NCI-H1436 treated with DMSO at 0.1 percent for 48 hours (cell line): Measurements from ENCODE around the gene IL1F10.

Source experiments
- DNase-seq: peaks from one replicate; lab custom pipeline; 2025; lab: John Stamatoyannopoulos, UW

IL1F10 gene

DNA sequence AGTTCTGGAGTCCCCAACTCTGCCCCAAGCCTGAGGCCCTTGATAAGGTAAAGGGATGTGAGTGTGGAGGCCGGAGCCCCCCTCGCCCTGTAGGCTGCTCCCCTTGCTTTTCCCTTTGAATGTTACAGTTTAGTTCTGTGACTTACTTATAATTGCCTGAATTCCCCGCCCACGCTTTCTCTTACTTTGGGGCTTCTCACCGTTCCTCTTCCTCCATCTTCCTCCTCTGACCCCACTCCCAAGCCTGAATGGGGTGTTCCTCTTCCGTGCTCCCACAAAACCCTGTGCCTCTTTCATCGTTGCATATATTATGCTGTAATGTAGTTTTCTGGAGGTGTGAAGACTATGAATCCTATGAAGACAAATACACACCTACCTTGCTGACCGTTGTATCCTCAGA, 44.7 kb downstream of the IL1F10 start:
- no peak for DNase-seq

DNA sequence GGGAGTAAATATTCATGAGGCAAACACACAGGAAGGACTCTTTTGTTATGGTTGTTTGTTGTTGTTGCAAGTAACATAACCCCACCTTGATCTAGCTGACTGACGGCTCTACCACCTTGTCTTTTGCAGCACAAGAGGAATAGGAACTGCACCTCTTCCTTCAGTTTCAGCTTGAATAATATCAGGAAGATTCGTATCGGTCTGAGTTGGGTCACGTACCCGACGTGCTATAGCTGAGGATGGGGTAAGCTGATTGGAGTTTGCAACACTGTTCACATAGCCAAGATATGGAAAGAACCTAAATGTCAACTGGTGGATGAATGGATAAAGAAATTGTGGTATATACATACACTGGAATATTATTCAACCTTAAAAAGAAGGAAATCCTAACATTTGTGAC, 45.1 kb downstream of the IL1F10 start:
- DNase-seq: no peak

DNA sequence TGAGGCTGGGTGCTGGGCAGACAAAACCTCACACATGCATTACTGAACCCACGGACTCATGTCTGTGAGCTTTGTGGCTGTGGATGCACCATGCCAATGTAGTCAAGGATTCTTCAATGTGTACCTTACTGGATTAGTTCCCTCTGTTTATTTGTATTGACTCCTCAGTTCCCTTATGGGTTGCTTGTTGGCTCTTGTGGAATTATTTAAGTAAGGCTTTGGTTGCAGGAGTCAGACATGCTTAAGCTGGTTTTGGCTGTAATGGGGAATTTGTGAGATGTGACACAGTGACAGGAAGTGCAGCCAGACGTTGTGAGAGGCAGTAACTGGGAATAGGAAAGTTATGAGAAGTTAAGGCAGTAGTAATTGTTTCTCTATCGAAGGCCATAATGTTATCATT, 46.0 kb downstream of the IL1F10 start:
- DNase-seq: no peak

DNA sequence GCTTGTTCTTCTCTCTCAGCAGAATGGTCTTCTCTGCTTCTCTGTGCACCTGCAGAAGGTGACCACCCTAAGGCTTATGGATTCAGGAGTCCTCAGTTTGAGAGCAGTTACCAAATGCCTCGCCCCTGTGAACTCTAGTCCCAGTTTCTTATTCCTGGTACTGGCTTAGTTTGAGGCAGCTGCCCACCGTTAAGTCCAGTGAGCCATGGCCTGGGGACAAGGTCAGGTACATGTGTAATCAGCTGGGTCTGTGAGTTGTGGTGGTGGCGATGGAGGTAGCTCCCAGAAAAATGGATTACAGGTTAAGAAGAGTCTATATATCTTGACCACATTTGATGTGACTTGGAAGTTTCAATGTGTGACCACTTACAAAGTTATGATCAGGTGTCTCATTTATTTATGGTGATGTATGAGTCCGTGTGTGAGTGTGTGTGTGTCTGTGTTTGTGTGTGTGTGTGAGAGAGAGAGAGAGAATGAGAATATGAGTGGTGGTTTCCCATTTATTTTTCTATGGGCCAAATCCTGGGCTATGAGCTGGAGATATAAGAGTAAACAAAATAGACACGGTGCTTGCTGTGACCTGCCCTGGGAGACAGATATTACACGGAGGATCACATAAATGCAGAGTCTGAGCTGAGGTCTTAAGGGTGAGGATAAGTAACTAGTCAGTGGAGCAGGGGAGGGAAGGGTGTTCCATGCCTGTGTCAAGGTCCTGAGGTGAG, 46.6 kb downstream of the IL1F10 start:
- no peak for DNase-seq

DNA sequence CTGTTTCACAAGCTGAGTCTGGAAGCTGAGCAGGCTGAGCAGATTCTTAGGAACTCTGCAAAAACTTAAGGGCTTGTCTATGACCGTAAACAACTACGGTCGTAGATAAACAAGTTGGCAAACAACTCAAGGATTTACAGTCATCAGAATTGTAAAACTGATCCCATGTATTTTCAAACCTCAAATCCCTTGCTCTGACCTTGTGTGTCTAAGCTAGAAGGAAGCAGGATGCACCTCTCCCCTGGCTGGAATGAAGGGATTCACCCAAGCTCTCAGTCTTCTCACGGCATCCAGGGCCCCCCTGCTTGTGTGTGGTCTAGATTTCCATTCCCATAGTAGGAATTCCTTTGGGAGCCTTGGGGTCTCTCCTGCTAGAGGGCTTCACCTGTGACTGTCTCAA, 47.2 kb downstream of the IL1F10 start:
- DNase-seq: no peak

DNA sequence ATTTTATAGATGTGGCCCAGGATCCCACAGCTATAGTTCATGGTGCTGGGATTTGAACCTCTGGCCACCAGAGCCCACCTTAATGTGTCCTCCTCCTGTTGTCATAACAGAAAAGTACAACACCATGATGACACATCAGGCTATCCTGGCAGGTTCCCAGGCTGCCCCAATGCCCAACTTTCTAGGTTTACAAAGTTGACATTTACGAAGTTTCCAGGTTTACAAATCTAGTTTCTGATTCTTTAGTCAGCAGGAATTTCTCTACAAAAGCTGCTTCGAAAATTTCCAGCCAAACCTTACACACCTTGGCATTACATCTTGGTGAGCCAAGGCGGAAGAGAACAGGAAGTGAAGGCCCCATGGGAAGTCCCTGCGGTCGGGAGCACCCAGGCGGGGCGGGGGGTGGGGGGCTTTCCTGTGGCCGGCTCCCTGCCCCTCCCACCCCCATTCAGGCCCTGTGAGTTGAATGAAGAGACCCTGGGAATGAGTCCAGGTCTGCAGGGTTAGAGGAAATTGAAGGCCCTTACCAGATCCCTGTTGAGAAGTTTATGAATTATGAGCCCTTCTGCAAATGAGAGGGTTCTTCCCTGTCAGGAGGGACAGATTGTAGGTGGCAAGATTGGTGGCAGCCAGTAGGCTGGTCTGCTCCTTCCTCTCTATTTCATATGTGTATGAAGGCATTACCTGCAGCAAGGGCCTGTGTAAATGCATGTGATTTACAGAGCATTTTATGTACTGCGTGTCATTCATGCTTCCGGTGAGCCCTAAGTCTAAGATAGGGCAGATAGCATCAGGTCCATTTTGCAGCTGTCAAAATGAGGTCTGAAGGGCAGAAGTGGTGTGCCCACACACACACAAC, 48.6 kb downstream of the IL1F10 start:
- DNase-seq: no peak

DNA sequence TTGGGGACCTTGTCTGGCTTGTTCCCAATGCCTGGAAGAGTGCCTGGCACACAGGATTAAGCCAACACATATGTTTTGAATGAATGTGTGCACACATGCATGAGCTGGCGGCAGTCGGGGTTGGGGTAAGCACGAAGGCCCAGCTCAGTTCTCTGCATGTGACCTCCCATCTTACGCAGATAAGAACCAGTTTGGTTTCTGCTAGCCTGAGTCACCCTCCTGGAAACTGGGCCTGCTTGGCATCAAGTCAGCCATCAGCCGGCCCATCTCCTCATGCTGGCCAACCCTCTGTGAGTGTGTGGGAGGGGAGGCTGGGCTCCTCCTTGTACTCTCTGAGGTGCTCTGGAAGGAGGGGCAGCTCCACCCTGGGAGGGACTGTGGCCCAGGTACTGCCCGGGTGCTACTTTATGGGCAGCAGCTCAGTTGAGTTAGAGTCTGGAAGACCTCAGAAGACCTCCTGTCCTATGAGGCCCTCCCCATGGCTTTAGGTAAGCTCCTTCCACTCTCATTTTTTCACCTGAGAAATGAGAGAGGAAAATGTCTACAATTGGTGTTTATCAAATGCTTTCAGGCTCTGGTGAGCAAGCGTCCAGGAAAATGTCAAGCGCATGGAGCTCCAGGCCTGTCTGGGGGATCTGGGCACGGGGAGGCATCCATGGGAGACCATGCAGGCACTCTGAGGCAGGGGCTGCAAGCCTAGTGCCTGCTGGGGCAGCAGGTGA, 49.9 kb downstream of the IL1F10 start:
- no peak for DNase-seq

DNA sequence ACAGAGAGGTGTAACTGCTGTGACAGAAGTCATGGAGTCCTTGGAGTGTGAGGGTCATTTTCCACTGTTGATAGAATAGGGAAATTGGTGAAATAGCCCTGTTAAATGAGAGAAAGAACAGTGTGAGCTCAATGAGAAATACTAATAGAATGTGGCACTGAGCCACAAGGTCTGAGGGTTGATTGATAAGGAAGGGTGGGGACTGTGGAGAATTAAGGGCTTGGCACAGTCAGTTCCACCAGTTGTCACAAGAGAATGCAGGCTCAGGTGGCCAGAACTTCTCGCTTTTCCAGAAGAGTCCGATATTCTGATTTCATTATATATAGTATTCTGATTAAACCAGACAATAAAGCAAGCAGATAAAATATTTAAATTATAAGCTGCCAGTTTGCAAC, 50.5 kb downstream of the IL1F10 start:
- no peak for DNase-seq

DNA sequence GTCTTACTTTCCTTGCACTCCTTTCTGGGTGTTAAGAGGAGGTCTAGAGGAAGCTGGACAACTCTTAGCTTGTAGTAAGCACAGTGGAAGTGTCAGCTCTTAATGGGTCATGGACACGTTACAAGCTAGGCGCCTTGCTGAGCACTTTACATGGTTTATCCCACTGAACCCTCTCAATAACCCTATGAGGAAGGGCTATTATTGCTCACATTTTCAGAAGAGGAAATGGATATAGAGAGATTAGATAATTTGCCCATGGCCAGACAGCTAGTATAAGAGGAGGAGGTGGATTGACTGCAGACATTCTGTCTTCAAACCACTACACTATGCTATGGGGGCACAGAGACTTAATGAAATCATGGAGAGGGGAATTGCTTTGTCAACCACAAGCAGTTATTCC, 51.3 kb downstream of the IL1F10 start:
- no peak for DNase-seq

DNA sequence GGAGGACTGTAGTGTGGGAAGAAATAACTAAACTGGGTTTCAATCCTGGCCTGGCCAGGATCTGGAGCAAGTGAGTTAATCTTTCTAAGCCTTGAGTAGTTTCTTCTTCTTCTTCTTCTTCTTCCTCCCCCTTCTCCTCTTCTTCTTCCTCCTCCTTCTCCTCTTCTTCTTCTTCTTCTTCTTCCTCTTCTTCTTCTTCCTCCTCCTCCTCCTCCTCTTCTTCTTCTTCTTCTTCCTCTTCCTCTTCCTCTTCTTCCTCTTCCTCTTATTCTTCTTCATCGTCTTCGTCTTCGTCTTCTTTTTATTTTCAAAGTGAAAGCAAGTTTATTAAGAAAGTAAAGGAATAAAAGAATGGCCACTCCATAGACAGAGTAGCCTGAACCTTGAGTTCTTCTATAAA, 53.1 kb downstream of the IL1F10 start:
- DNase-seq: no peak

DNA sequence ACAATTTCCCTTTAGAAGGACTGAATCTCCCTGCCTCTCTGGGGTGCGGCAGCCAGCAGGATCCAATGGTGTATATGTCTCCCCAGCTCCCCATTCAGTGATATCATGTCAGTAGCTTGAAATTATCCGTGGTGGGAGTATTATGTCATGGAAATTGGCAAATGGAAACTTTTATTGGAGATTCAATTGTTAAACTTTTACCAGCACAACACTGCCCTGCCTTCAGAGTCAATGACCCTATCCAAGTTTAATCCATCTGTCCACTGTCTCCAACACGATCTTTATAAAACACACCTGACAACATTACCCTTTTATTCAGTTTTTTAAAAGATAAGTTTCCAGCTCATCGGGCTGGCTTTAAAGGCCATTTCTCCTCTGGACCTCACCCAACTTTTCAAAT, 54.6 kb downstream of the IL1F10 start:
- no peak for DNase-seq

DNA sequence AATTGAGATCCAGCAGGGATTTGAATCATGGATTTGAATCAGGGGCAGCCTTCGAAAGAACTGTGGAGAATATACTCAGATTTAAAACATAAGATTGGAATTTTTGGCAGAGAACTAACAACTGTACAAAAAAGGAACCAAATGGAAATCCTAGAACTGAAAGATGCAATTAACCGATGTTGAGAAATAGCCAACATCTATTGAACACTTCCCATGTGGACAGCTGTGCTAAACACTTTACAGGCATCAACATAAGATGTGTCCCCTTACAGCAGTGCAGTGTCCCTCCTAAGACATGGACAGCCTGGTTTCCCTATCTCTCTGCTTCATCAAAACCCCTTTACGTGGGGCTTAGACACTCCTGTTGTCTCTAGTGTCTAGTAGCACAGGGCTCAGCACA, 56.0 kb downstream of the IL1F10 start:
- DNase-seq: no peak

DNA sequence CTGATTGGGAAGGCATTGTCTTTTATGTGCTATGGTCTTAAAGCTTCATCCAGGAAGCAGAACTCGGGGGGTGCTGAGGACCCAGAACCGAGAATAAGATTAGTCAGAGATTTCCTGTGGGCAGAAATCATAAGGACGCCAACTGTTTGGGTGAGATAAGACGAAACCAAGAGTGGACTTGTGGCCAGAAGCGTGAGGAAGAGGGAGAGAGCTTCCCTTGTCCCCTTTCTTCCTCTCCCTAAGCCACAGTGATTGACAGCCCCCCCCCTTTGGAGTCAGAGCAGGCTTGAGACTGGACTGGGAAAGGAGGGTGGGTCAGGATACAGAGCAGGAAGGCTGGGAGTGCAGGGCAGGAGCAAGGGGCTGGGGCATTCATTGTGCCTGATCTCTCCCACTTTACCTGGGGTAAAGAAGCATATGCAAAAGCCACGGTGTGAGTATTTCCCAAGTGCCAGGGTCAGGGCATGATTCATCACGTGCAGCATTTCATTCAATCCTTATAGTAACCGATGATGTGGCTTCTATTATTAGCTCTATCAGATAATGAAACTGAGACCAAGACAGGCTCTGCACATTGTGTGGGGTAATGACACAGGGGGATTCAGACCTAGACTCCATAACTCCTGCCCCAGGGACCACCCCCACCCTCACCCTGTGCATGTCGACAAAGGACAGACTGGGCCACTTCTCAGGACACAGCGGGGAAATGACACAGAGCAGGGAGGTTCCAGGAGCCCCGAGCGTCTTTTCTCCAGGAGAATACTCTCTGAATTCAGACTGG, 56.6 kb downstream of the IL1F10 start:
- DNase-seq: no peak
